Right ventricle myocardium inferior (tissue), 1 donor: Measurements from ENCODE around the gene AUH. TPM values are rescaled to one million over a fixed set of nuclear protein-coding genes. Genes with fewer than 3 reads are reported as not detected.

Source experiments
- ATAC-seq: fragments of 200-7000 bp; cut with Tn5 transposase; one replicate; pipeline ENCODE4 v1.9.1; 2020; ENCODE audit warnings: mild to moderate bottlenecking, moderate library complexity
- DNase-seq: peaks from one replicate; pipeline ENCODE4 v3.0.0; 2021; ENCODE audit errors: missing footprints
- intact Hi-C: fragments of 100-400 bp; cut with DNase I; formaldehyde crosslinking; loops from one replicate; pipeline ENCODE4 v1.11.0; 2022
- total RNA-seq: library from RNA; stranded (reverse); fragmentation: NEBNext Ultra II Directional; extraction: Animal tissue kit (Norgen Biotek cat#: 25700); gene quantifications from one replicate; pipeline ENCODE4 v1.2.1, GENCODE V29; 2021
- donor health status: DM: no; HTN: yes; CAD: no; lungs with severe emphysema.

Gene AUH
- total RNA-seq, 1 donor from 2014 or later: 37.9 TPM

- intact Hi-C loops: no loop called here
- no peak for DNase-seq
- no peak for ATAC-seq
Observed at GRCh38 chr9:91170951-91171350, 190.8 kb downstream of the AUH start.

- no peak for ATAC-seq
- no peak for DNase-seq
- intact Hi-C loops: no loop called here
Observed at GRCh38 chr9:91166796-91167366, 194.8 kb downstream of the AUH start.

GRCh38 chr9:91164724-91165520 is 196.8 kb downstream of the AUH start:
- DNase-seq: peak; percentile 84
- intact Hi-C loops: no loop called here
- ATAC-seq: peak; percentile 34

Other genes starting within 250 kb of the AUH start
- gene NFIL3, start 61.9 kb upstream of the AUH start, total RNA-seq: 21.3 TPM